HG02885 (cell line): ENCODE data around the gene RIIAD1.

ENCODE experiments used
- ATAC-seq: cut with Tn5 transposase; IDR thresholded peaks from one replicate; pipeline ENCODE4 v1.9.1; 2021; ENCODE audit warnings: mild to moderate bottlenecking; ENCODE audit not compliant: unreplicated experiment, poor library complexity

The RIIAD1 gene

DNA sequence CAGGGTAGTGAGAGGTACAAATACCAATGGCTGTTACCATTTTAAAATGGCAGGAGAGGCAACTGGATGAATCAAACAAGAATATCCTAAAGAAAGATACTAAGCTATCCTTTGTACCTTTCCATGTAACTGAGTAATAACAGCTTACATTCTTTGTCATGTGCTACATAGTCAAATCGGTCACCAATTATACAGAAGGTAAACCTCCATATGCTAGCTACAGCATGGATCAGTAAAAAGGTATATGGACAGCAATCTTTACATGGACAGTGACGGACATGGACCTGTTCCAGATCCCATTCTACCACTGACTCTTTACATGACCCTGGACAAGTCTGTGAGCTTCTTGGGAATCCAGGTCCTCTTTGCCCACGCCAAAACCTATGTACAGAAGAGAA lies 55.3 kb downstream of the RIIAD1 start:
- no peak for ATAC-seq

DNA sequence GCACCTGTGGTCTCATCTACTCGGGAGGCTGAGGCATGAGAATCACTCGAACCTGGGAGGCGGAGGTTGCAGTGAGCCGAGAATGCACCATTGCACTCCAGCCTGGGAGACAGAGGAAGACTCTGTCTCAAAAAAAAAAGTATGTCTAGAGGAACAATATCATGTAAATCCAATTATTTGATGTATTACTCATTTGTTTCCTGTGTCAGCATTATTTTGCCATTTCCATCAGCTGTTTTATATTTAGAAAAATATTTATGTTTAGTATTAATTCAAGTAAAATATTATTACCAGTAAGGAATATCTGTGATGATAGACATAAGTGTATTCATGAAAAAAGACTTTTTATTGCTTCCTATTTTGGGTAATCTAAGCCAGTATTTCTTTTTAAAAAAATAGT lies 56.0 kb downstream of the RIIAD1 start:
- ATAC-seq = no peak
